ENCODE results near the gene PTGDS.
"Not testable (repeated sequence)": the region's sequence is repeated elsewhere in the genome, so short reads cannot be mapped to it uniquely, and the experiment has no call there.

Gene PTGDS

DNA sequence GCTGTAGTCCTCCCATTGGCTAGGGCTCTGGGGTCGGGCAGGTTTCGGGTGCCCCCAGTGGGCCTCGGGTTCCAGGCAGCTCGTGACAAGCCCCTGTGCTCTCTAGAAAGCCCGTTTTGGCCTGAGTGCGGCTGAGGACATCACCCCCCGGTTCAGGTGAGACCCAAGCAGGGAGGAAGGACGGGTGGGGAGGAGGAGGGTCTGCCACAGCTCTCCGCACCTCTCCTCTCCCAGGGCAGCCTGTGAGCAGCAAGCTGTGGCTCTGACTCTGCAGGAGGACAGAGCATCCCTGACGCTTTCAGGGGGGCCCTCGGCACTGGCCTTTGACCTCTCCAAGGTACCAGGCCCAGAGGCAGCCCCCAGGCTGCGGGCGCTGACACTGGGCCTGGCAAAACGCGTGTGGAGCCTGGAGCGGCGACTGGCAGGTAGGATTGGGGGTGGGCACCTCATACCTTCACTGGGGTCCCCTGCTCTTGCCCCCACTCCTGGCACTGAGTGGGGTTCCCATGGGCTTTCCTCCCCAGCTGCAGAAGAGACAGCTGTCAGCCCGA is 15.6 kb downstream of the PTGDS start:
- DNase-seq (ENCODE audit: low spot score), result no peak

DNA sequence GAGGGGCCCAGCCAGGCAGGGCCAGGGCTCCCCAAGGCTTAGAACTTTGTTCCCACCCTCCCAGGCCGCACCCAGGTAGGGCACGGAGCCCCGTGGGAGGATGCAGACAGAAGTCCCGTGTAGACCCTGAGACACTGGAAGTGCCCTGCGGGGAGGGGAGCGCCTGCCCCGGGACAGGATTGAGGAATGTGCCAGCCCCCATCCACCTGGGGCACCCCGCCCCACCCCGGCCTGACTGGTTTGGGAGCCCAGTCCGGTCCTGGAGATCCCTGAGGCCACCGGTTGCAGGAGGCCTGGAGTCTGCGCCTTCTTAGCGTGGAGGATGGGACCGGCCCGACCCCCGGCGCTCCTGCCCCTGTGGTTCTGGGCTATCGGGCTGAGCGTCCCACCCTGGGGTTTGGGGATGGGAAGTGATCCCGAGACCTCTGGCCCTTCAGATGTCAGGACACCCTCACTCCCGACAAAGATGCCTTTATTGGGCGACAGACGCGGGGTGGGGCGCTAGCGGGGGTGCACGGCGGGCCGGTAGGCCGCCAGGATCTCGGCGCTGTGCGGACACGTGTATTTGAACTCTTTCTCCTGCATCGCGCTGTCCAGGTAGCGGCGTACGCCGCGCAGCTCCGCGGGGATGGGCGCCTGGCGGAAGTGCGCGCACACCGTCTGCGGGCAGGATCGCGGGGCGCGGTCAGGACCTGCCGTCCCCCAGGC is 17.0 kb downstream of the PTGDS start:
- no peak for DNase-seq (ENCODE audit: low spot score)

DNA sequence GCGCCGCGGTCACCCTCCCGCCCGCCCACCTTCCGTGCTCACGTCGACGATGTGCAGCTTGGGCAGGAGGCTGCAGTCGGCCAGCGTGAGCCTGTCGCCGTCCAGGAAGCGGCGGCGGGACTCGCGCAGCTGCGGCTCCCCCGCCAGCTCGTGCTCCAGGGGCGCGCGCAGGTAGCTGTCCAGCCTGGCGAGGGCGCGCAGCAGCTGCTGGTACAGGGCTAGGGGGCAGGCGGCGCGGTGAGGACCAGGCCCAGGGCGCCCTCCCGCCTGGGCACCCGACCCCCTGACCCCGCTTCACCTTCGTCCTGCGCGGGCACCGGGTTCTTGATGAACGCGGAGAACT is 17.6 kb downstream of the PTGDS start:
- DNase-seq (ENCODE audit: low spot score), result no peak

DNA sequence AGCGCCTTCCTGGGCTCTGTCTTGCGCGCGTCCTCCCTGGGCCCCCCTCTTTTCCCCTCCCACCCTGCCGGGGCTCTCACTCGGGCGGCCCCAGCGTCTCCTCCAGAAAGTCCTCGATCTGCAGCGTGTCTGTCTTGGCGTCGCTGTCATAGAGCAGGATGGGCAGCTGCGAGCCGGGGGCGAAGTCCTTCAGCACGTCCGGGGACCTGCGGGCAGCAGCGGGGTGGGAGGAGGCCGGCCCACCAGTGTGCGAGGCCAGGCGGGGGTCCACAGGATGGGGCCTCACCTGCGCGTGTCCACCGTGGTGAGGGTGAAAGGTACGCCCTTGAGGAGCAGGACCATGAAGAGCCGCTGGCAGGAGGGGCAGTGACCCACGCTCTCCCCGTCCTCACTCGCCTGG is 18.1 kb downstream of the PTGDS start:
- no peak for DNase-seq (ENCODE audit: low spot score)

DNA sequence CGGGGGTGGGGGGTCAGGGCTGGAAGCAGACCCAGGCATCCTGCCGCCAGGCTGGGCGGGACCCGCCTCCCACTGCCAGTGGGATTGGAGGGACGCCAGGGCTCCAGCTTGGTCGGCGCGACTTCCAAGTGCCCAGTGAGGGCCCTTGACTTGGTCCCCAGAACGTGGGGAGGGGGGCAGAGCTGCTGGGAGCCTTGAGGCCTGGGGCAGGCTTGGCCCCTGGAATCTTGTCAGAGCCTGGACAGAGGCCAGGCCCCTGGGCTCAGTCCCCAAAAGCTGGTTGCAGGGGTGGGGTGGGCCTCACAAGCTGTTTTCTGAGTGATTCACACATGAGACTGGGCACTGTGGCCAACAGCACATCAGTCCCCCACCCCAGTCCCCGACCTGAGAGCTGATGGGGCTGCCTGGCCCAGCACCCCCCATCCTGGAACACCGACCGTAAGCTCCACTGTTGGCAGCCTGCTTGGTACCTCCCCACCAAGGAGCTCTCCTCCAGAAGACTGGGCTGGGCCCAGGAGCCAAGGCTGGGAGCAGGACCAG is 18.5 kb downstream of the PTGDS start:
- DNase-seq (ENCODE audit: low spot score), result no peak

DNA sequence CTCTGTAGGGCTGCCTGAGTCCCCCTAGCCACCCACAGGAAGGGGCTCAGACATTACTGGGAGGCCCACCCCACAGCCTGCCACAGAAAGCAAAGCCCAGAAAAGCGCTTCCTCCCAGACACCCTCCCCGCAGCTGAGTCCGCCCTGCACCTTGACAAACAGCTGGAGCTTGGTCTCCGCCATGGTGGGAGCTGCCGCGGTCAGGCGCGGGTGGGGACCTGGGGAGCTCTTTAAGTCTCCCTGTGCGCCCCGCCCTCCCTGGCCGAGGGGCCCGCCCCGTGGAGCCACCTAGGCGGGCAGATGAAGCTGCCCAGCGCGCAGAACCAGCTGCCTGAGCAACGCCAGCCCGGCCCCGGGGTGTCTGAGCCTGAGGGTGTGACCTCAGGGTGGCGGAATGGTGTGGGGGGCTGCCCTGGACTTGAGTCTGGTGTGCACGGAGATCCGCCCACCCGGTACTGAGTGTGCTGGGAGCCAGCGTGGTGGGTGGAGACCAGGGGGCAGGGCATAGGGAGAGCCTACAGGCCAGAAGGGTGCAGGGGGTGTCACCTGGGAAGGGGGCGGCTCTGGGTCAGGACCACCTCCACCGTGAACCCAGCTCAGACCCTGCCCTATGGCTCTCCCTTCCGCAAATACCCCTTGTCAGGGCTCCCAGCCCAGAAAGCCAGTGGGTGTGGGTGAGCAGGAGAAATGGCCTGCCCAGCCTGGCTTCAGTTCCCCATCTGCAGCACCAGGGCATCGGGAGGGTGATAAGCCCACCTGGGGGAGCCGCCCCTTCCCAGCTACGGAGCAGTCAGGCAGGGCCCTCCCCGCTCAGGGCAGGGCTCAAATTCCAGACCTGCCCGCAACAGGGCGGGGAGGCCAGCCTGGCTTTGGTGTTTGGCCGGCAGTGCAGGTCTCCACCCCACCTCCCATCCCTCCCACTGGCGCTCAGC is 19.3 kb downstream of the PTGDS start, which contains the start of gene CLIC3:
TSS of gene CLIC3 (minus strand) at position 208 of the 932 bp plus-strand sequence. CDS start at position 183, 25 bp downstream.
- peak; percentile 81 for DNase-seq (ENCODE audit: low spot score)

DNA sequence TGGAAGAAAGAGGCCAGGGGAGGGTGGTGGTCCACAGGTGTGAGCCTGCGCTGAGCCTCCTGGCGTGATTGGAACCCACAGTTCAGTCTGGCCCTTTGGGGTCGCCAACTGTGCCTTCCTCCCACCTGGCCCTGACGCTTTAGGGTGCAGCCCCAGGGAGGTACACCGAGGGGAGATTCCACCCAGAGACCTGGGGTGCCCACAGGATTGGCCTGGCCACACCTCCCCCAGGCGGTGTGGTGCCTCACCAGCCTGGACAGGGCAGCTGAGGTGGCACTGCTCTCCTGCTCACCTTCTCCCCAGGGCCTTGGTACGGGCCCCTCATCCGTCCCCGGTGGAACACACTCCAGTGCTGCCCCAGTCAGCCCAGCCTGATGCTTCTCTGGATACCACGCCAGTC is 20.1 kb downstream of the PTGDS start:
- DNase-seq (ENCODE audit: low spot score), result no peak

DNA sequence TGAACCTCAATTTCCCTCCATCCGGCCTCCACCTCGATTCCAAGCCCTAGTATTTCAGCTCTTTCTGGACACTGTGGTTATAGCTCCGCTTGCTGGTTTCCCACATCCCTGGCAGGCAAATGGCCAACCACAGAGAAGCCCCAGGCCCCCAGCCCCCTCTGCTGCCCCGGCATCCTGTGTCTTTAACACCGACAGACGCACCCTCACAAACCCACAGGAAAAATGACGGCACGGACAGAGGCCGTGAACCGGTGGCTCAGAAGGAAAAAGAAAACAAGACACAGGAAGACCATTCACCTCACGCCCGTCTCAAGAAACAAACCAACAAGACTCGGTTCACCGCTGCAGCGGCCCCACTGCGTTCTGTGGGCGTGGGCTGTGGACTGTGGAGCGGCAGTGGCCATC is 20.5 kb downstream of the PTGDS start:
- no peak for DNase-seq (ENCODE audit: low spot score)

DNA sequence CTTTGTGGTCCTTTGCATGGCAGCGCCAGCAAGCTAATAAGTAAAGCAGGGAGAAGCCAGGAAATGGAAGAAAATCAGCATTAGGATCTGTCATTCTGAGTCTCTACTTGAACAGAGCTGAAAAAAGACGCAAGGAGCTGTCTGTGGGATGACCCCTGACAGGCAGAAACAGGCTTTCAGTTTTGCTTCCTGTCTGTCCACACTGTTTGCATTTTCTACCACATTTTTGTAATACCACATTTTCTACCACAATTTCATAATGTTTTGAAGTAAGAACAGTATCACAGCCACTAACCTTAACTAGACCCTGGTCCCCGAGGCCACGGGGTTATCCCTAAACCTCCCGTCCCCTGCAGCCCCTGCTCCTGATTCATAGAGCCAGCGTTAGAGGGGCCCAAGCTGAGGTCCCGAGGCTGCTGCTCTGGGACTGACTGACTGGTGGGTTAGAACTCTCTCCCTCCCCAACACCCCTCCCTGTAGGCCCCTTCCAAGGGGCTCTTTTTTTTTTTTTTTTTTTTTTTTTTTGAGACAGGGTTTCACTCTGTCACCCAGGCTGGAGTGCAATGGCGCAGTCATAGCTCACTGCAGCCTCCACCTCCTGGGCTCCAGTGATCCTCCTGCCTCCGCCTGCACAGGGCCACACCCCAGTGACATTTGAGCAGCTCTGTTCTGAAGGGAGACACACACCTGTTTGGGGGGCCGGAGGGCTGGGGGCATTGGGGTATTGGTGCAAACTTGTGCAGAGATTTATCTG is 23.1 kb downstream of the PTGDS start:
- no peak for DNase-seq (ENCODE audit: low spot score)

DNA sequence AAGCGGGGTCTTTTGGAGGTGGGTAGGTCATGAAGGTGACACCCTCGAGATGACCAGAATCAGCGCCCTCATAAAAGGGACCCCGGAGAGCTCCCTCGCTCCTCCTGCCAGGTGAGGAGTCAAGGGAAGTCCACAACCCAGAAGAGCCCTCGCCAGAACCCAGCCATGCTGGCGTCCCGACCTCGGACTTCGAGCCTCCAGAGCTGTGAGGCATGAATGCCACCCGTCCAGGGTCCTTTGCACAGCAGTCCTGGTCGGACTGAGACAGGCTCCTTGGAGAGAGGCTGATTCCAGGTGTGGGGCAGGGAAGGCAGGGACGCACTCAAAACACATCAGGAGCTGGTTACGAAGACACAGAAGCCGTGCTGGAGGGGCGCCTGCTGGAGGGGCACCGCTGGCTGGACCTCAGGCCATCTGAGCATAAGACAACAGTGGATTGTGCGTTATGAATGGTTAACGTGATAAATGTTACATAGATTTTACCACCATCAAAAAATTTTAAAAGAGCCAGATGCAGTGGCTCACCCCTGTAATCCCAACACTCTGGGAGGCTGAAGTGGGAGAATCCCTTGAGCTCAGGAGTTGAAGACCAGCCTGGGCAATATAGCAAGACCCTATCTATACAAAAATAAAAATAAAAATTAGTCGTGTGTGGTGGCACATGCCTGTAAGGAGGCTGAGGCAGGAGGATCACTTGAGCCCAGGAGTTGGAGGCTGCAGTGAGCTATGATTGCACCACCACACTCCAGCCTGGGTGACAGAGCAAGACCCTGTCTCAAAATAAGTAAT is 24.7 kb downstream of the PTGDS start:
- no peak for DNase-seq (ENCODE audit: low spot score)

DNA sequence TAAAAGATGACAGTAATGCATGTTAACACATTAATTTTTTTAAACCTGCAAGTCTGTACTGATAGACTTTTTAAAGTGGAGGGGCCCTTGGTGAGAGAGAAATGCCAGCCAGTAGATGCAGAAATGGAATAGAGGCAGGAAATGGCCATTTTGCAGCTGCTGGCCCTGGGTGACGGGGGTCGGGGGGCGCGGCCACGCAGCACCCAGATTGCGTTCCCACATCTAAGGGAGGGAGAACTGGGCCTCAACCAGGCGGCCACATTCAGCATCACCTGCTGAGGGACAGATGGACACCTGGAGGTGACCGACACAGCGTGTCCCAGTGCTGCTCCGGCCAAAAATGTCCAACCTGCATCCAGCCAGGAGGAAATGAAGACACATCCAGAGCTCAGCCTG is 25.3 kb downstream of the PTGDS start:
- no peak for DNase-seq (ENCODE audit: low spot score)

DNA sequence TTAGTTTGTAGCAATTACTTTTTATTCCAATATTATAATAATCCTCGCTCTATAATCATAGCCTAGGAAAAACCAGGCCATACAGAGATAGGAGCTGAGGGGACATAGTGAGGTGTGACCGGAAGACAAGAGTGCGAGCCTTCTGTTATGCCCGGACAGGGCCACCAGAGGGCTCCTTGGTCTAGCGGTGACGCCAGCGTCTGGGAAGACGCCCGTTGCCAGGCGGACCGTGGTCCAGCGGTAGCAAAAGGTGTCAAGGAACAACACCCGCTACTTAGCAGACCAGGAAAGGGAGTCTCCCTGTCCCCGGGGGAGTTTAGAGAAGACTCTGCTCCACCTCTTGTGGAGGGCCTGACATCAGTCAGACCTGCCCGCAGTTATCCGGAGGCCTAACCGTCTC is 27.0 kb downstream of the PTGDS start:
- DNase-seq (ENCODE audit: low spot score), result not testable (repeated sequence)

DNA sequence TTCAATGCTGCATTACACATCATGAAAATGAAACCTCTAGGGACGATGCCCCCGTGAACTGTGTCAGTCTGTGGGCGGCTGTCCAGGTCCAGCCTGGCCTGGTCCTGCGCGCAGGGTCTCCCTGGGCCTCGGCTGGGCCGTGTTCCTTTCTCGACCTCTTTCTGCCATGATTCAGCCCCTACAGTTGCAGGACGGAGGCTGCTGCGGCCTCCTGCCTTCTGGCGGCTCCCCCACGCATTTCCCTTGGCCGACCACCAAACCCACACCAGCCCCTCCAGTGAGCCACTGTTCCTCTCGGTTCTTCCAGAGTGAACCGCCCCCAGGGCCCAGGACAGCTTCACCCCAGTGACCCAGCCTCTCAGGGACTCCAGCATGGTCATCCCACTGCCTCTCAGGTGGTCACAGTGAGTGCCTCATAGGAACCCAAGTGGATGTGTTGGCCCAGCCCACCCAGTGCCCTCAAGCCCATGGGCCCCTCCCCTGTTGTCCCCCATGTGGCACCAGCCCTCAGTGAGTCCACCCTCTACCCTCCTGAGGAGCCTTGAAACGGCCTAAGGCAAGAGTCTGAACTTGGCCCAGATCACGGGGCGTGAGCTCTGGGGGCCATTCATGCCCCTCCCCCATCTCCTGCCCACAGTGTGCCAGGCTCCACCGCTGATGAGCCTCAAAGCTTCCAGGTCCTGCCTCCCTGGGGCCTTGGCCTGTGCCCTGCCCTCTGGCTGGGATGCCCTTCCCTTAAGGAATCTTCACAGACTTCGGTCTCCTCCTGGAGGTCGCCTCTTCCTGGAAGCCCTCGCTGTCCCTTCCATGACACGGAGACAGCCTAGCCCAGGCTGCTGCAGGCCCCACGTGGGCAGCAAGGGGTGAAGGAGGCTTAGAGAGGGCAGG is 29.1 kb downstream of the PTGDS start:
- DNase-seq (ENCODE audit: low spot score), result no peak

DNA sequence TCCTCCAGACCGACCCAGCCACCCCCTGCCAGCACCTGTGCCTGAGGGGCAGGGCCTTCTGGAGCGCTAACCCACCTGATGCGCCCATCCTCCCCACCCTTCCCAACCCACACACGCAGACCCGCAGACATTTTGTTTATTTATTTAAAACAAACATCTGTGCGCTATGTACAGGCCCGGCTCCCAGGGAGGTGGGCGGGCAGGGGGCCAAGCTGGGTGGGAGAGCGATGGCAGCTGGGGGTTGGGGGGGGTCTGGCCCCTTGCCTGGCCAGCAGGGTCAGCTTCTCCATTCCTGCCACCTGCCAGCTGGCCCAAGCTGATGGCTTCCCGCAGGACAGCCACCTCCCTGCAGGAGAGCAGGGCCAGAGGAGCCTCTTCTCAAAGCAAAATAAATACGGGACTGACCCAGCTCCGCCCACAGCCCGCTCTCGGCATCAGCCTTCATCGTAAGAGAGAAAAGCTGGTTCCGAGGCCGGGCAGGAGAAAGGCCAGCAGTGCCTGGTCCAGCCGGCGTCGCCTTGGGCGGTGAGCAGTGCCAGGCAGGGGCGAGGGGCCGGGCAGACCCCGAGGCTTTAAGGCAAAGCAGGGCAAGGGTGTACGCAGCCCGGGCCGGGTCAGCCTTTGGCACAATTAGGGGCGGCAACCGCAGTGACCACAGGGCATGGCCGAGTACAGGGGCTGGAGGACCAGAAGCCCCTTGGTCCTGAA is 30.0 kb downstream of the PTGDS start:
- DNase-seq (ENCODE audit: low spot score), result no peak

DNA sequence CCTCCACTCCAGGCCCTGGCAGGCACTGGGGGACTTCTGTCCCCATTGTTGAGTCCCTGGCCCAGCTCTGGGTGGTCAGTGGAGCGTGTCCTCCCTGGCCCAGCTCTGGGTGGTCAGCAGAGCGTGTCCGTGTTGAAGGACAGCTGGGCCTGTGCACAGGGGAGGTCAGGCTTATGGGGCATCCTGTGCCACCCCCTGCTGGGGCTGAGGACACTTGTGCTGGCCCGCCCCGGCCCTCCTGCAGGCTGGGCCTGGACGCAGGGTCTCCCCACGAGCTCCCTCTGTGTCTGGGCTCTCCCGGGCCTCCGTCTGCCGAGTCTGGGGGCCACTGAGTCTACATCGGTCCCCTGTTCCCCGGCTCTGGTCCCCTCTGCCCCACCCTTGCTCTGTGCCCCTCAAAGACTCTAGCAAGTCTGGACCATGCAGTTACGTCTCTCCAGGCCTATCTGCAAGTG is 30.5 kb downstream of the PTGDS start:
- DNase-seq (ENCODE audit: low spot score), result no peak

DNA sequence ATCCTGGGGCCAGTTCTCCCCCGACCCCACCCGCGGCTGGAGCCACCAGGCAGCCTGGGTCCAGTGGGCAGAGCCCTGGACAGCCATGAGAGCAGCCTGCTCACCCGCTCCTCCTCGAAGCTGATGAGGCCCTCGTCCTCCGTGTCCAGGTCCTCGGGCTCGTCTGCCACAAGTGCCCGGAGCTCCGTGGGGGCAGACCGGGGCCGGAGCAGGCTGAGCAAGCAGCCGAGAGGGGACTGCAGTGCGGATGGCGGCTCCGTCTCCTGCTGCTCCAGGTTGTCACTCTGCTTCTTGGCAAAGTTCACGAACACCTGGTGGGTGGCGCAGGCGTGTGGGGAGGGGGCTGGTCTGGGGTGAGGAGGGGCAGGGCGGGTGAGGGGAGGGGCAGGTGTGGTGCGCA is 31.0 kb downstream of the PTGDS start:
- no peak for DNase-seq (ENCODE audit: low spot score)

DNA sequence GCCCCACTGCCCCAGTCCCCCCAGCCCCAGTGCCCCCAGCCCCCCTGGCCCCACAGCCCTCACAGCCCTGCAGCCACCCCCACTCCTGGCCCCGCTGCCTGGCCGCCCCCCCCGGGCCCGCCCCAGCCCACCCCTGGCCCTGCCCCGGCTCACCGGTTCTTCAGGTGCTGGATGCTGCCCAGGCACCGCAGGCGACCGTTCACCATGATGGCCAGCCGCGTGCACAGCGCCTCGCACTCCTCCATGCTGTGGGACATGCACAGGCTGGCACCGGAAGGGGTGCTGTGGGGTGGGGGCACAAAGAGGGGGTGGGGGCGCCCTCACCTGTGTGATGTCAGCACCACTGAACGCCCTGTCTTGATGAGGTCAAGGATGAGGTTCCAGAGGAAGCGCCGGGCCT is 31.9 kb downstream of the PTGDS start:
- DNase-seq (ENCODE audit: low spot score), result no peak

DNA sequence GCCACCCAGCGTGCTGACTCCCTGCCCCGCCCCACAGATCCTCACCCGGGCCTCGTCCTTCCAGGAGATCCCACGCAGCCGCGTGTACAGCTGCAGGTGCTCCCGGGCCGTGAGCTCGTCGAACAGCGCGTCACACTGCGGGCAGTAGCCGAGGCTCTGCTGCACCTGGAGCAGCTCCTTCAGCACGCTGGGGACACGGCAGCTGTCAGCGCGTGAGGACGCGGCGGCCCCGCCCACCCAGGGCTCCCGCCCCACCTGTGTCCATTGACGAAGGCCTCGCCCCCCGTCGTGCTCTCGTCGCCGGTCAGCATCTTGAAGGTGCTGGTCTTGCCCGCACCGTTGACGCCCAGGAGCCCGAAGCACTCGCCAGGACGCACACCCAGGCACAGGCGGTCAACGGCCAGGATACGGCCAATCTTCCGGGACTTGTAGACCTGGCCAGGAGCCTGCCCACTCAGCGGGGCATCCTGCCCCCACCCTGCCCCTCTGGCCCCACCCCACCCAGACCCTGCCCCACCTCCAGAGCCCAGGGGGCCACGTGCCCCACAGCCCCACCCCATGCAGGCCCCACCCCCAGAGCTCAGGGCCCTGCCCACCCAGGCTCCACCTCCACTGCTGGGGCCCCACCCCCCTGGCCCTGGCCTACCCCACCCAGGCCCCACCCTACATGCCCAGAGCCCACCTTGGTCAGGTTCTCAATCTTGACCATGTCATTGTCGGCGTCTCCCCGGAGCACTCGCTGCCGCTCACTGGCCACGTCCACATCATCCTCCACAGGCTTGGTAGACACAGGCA is 32.8 kb downstream of the PTGDS start:
- no peak for DNase-seq (ENCODE audit: low spot score)

DNA sequence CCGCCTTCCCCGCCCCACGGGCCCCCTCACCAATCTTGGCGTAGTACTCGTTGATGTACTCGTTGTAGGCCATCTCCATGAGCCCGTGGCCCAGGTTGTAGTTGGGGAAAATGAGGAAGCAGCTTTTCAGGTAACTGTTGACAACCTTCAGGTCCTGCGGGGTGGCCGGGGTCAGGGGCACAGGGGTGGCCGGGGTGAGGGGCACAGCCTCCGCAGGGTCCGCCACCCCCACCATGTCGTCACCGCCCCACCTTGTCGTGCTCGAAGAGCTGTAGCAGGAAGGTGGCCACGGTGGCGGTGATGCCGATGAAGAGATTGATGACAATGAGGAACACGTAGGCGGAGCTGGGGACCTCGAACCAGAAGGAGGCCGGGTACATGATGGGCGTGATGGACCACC is 33.9 kb downstream of the PTGDS start:
- no peak for DNase-seq (ENCODE audit: low spot score)

All from SW480 (cell line).